Suprapubic skin (tissue), 3 donors: ENCODE data around the gene GCLC.

Source experiments
- CTCF ChIP-seq, 2 donors: fragments of 200-600 bp in 1 of 2; fragments of 450-650 bp in 1 of 2; sonication (generic) in 1 of 2; IDR thresholded peaks; one replicate each; pipeline ENCODE4 v1.5.1; 2016 to 2019; ENCODE audit warnings: antibody characterized with exemption in 2 of 2, mild to moderate bottlenecking in 1 of 2, moderate library complexity in 1 of 2
- EP300 ChIP-seq: sonication (generic); formaldehyde crosslinking; IDR thresholded peaks from one replicate; pipeline ENCODE4 v1.6.1; 2017; ENCODE audit warnings: antibody characterized with exemption

GRCh38 chr6:53456809-53457208 lies 88.1 kb downstream of the GCLC start:
- TF ChIP-seq EP300, result no peak
- no peak for TF ChIP-seq CTCF (IDR thresholded peaks at IDR 0.05)
